Astrocyte (in vitro differentiated cells and primary cell): ENCODE measurements around the gene RIPK1. TPM values are rescaled to one million over a fixed set of nuclear protein-coding genes. Genes with fewer than 3 reads are reported as not detected.

Experiments used
- DNase-seq: peaks from one replicate; pipeline ENCODE4 v3.0.0-alpha.2; 2010; ENCODE audit warnings: low read depth
- FAIRE-seq: peaks from 2 replicates; lab custom pipeline; 2011; peaks lifted over from hg19 to GRCh38; lab: Jason Lieb, UNC
- H2AFZ ChIP-seq: 2 replicates; pipeline ENCODE4 v1.6.0; 2012; ENCODE audit warnings: low read depth, low read length, inconsistent platforms
- H3K27ac ChIP-seq: 2 replicates; pipeline ENCODE4 v1.5.1; 2011; ENCODE audit warnings: low read depth, low read length, inconsistent platforms
- H3K27me3 ChIP-seq: 2 replicates; pipeline ENCODE4 v1.6.0; 2011; ENCODE audit warnings: low read length, inconsistent platforms; ENCODE audit not compliant: insufficient read depth
- H3K36me3 ChIP-seq: 2 replicates; pipeline ENCODE4 v1.5.1; 2011; ENCODE audit warnings: low read length, inconsistent platforms; ENCODE audit not compliant: insufficient read depth
- H3K4me1 ChIP-seq: 2 replicates; pipeline ENCODE4 v1.5.1; 2011; ENCODE audit warnings: low read length, inconsistent platforms; ENCODE audit not compliant: insufficient read depth
- H3K4me2 ChIP-seq: 2 replicates; pipeline ENCODE4 v1.6.0; 2012; ENCODE audit warnings: low read length, inconsistent platforms
- H3K4me3 ChIP-seq: 2 replicates; pipeline ENCODE4 v1.5.1; 2011; ENCODE audit warnings: low read depth, mild to moderate bottlenecking, low read length, inconsistent platforms; ENCODE audit not compliant: insufficient read depth
- H3K79me2 ChIP-seq: 2 replicates; pipeline ENCODE4 v1.6.0; 2012; ENCODE audit warnings: mild to moderate bottlenecking, low read length, inconsistent platforms; ENCODE audit not compliant: insufficient read depth
- H3K9ac ChIP-seq: 2 replicates; pipeline ENCODE4 v1.6.0; 2012; ENCODE audit warnings: mild to moderate bottlenecking, low read length, inconsistent platforms
- H3K9me3 ChIP-seq: 2 replicates; pipeline ENCODE4 v1.5.1; 2012; ENCODE audit warnings: low read depth, mild to moderate bottlenecking, low read length, inconsistent platforms; ENCODE audit not compliant: insufficient read depth
- H4K20me1 ChIP-seq: 2 replicates; pipeline ENCODE4 v1.6.0; 2012; ENCODE audit warnings: low read length, inconsistent platforms; ENCODE audit not compliant: insufficient read depth
- H3K27ac Mint-ChIP-seq: one replicate; pipeline ENCODE4 v1.8.0; 2021; ENCODE audit warnings: mild to moderate bottlenecking, mixed read lengths; ENCODE audit not compliant: unreplicated experiment
- H3K27me3 Mint-ChIP-seq: one replicate; pipeline ENCODE4 v1.8.0; 2021; ENCODE audit warnings: low read depth, mixed read lengths; ENCODE audit not compliant: unreplicated experiment
- H3K36me3 Mint-ChIP-seq: one replicate; pipeline ENCODE4 v1.8.0; 2021; ENCODE audit warnings: low read depth, mixed read lengths; ENCODE audit not compliant: unreplicated experiment
- H3K4me1 Mint-ChIP-seq: one replicate; pipeline ENCODE4 v1.8.0; 2021; ENCODE audit warnings: low read depth, mixed read lengths; ENCODE audit not compliant: unreplicated experiment
- H3K4me3 Mint-ChIP-seq: one replicate; pipeline ENCODE4 v1.8.0; 2021; ENCODE audit warnings: mild to moderate bottlenecking, moderate library complexity, mixed read lengths; ENCODE audit not compliant: unreplicated experiment
- H3K9me3 Mint-ChIP-seq: one replicate; pipeline ENCODE4 v1.8.0; 2021; ENCODE audit warnings: mild to moderate bottlenecking, mixed read lengths; ENCODE audit not compliant: unreplicated experiment
- CTCF ChIP-seq: IDR thresholded peaks from 2 replicates; pipeline ENCODE4 v1.5.1; 2011; ENCODE audit warnings: low read depth, mild to moderate bottlenecking, inconsistent platforms, low read length, moderate library complexity; ENCODE audit not compliant: insufficient read depth
- EZH2 ChIP-seq: IDR thresholded peaks from 2 replicates; pipeline ENCODE4 v1.6.1; 2012; ENCODE audit warnings: mild to moderate bottlenecking, low read length, inconsistent platforms; ENCODE audit not compliant: insufficient read depth
- total RNA-seq: library from RNA; stranded (reverse); gene quantifications from 2 replicates; pipeline ENCODE4 v1.2.1, GENCODE V29; 2021

The RIPK1 gene
- total RNA-seq, 1 donor from 2014 or later, result 21.9 TPM

- TF ChIP-seq CTCF (no peak), EZH2 (no peak)
- Histone ChIP-seq H4K20me1 (peaks cover 12% of the 10 kb centered on the region), H3K4me3 (no peak overlapping the region), H3K9ac (no peak overlapping the region), H3K27ac (no peak overlapping the region), H2AFZ (no peak overlapping the region), H3K79me2 (peaks cover 4% of the 10 kb centered on the region), H3K27me3 (no peaks in the 10 kb centered on the region), H3K36me3 (peaks cover 17% of the 10 kb centered on the region), H3K4me2 (no peak overlapping the region), H3K9me3 (no peaks in the 10 kb centered on the region), H3K4me1 (peaks cover 8% of the 10 kb centered on the region)
- H3K4me1 Mint-ChIP-seq, result peaks cover 7% of the 10 kb centered on the region
- DNase-seq, result no peak
- no peaks in the 10 kb centered on the region for H3K9me3 Mint-ChIP-seq
- H3K4me3 Mint-ChIP-seq, result no peak overlapping the region
- H3K27me3 Mint-ChIP-seq, result no peaks in the 10 kb centered on the region
- FAIRE-seq, result no peak
- peaks cover 27% of the 10 kb centered on the region for H3K36me3 Mint-ChIP-seq
- H3K27ac Mint-ChIP-seq, result no peak overlapping the region
These were observed 21.7 kb downstream of the RIPK1 start for GRCh38 chr6:3090013-3090412.

GRCh38 chr6:3094815-3095214 lies 26.5 kb downstream of the RIPK1 start:
- Mint-ChIP-seq H3K36me3 (peaks cover 21% of the 10 kb centered on the region), H3K27ac (no peak overlapping the region), H3K4me1 (no peaks in the 10 kb centered on the region), H3K27me3 (no peaks in the 10 kb centered on the region), H3K4me3 (no peak overlapping the region), H3K9me3 (no peaks in the 10 kb centered on the region)
- Histone ChIP-seq H3K4me1 (no peaks in the 10 kb centered on the region), H3K4me3 (no peak overlapping the region), H3K4me2 (no peak overlapping the region), H3K27ac (no peak overlapping the region), H3K36me3 (peaks cover 14% of the 10 kb centered on the region), H3K79me2 (no peaks in the 10 kb centered on the region), H3K9me3 (no peaks in the 10 kb centered on the region), H4K20me1 (peaks cover 3% of the 10 kb centered on the region), H3K9ac (no peak overlapping the region), H3K27me3 (no peaks in the 10 kb centered on the region), H2AFZ (no peak overlapping the region)
- TF ChIP-seq EZH2, result no peak
- FAIRE-seq (no peak), DNase-seq (no peak)

- H3K36me3 Mint-ChIP-seq, result peaks cover 25% of the 10 kb centered on the region
- Histone ChIP-seq H3K9ac (no peak overlapping the region), H3K9me3 (no peaks in the 10 kb centered on the region), H3K27me3 (no peaks in the 10 kb centered on the region), H3K27ac (no peak overlapping the region), H3K79me2 (no peaks in the 10 kb centered on the region), H3K4me3 (no peak overlapping the region), H4K20me1 (peaks cover 4% of the 10 kb centered on the region), H3K4me1 (no peaks in the 10 kb centered on the region), H3K4me2 (no peak overlapping the region), H2AFZ (no peak overlapping the region), H3K36me3 (peaks cover 39% of the 10 kb centered on the region)
- FAIRE-seq (no peak), DNase-seq (no peak)
- H3K4me1 Mint-ChIP-seq, result no peaks in the 10 kb centered on the region
- H3K27me3 Mint-ChIP-seq, result no peaks in the 10 kb centered on the region
- TF ChIP-seq EZH2 (no peak), CTCF (no peak)
- no peak overlapping the region for H3K4me3 Mint-ChIP-seq
- no peak overlapping the region for H3K27ac Mint-ChIP-seq
- no peaks in the 10 kb centered on the region for H3K9me3 Mint-ChIP-seq
These were observed 34.6 kb downstream of the RIPK1 start for GRCh38 chr6:3102875-3103274.
